Measurements from ENCODE around the gene MINPP1. TPM values are rescaled to one million over a fixed set of nuclear protein-coding genes. Genes with fewer than 3 reads are reported as not detected.

The MINPP1 gene
- total and polyA plus RNA-seq, 2 of the 13 experiments (the other 11 are each of a cell fraction or from before 2014, with no cell fraction given): 19.2 to 53.7 TPM

GRCh38 chr10:87578160-87578841 lies 73.6 kb downstream of the MINPP1 start:
- CTCF ChIA-PET (ENCODE audit: low intra/inter-chr PET ratio, low total read pairs): no interaction called here
- intact Hi-C loops (cut with micrococcal nuclease; ENCODE audit: unreplicated experiment) (no loop called here), in situ Hi-C loops (cut with HindIII; ENCODE audit: extremely low pct_ligation_motif_present, low pct_unique_long_range_greater_than_20kb) (no loop called here)
- no peak overlapping the region for H3K27ac ChIP-seq (ENCODE audit: extremely low read length, insufficient read depth, low read length)
- no peak overlapping the region for H2AFZ ChIP-seq (ENCODE audit: low read length)
- peaks cover 17% of the 10 kb centered on the region for H3K4me1 ChIP-seq (ENCODE audit: insufficient read depth, low read length)
- no peak overlapping the region; a peak in 1 of 6 replicates for H3K4me3 ChIP-seq (replicated peaks in 1 of 3; ENCODE audit: insufficient read depth in 1 of 3, low read depth in 2 of 3, low read length in 3 of 3)
- H3K9me3 ChIP-seq (ENCODE audit: low read length): no peaks in the 10 kb centered on the region
- WGBS (ENCODE audit: low lambda C conversion rate): 39% methylated on average over 4 of the region's 5 CpGs
- no peaks in the 10 kb centered on the region for H3K27me3 ChIP-seq (ENCODE audit: control insufficient read depth in 1 of 2, insufficient read depth in 2 of 2, low read length in 2 of 2)
- no peaks in the 10 kb centered on the region for H3K36me3 ChIP-seq (replicated peaks in 1 of 2; ENCODE audit: control insufficient read depth in 1 of 2, insufficient read depth in 2 of 2, low read length in 2 of 2)
- H4K20me1 ChIP-seq (ENCODE audit: insufficient read depth, low read length): no peaks in the 10 kb centered on the region
- no TSS peak for BruUV-seq (replicated peaks)
- H3K9ac ChIP-seq (ENCODE audit: insufficient read depth, low read depth, low read length): no peak overlapping the region
- H3K79me2 ChIP-seq (ENCODE audit: insufficient read depth, low read length): no peaks in the 10 kb centered on the region
- FAIRE-seq: no peak
- ATAC-seq: peak; percentile 75
- POLR2A ChIA-PET: no interaction called here
- peak overlapping the region; percentile 71 for H3K4me2 ChIP-seq (ENCODE audit: low read depth, low read length)
- no peak for TF ChIP-seq ZNF782 (CRISPR knock-in tag; IDR thresholded peaks at IDR 0.05; ENCODE audit: borderline replicate concordance)
- TF ChIP-seq ZBTB14 (CRISPR knock-in tag; IDR thresholded peaks at IDR 0.05): no peak
- TF ChIP-seq, protein P1, sequence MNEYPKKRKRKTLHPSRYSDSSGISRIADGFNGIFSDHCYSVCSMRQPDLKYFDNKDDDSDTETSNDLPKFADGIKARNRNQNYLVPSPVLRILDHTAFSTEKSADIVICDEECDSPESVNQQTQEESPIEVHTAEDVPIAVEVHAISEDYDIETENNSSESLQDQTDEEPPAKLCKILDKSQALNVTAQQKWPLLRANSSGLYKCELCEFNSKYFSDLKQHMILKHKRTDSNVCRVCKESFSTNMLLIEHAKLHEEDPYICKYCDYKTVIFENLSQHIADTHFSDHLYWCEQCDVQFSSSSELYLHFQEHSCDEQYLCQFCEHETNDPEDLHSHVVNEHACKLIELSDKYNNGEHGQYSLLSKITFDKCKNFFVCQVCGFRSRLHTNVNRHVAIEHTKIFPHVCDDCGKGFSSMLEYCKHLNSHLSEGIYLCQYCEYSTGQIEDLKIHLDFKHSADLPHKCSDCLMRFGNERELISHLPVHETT (CRISPR knock-in tag; conservative IDR thresholded peaks at IDR 0.05): no peak
- TF ChIP-seq FOSL1 (CRISPR knock-in tag; IDR thresholded peaks at IDR 0.05; ENCODE audit: borderline replicate concordance): no peak
- TF ChIP-seq, protein P2, sequence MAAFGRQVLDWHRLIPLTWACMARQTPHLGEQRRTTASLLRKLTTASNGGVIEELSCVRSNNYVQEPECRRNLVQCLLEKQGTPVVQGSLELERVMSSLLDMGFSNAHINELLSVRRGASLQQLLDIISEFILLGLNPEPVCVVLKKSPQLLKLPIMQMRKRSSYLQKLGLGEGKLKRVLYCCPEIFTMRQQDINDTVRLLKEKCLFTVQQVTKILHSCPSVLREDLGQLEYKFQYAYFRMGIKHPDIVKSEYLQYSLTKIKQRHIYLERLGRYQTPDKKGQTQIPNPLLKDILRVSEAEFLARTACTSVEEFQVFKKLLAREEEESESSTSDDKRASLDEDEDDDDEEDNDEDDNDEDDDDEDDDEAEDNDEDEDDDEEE (CRISPR knock-in tag; IDR thresholded peaks at IDR 0.05): 0 out of 2 replicates have a peak, but pooled peaks have one; percentile 33
- no peak for DNase-seq (ENCODE audit: low spot score)

Measured in HepG2 (cell line).